Subcutaneous adipose tissue (tissue), 4 donors: Measurements from ENCODE around the gene KLHDC8B. TPM values are rescaled to one million over a fixed set of nuclear protein-coding genes. Genes with fewer than 3 reads are reported as not detected.

ENCODE experiments used
- CTCF ChIP-seq: fragments of 450-650 bp; IDR thresholded peaks from one replicate; pipeline ENCODE4 v1.5.1; 2016; ENCODE audit warnings: low read depth, mild to moderate bottlenecking, control low read depth, antibody characterized with exemption, moderate library complexity
- total RNA-seq, 4 donors: library from RNA; depleted of rRNA; stranded (reverse); fragments of >200 nt; gene quantifications; one replicate each; pipeline ENCODE4 v1.1.0, GENCODE V29; 2016

Gene KLHDC8B
- total RNA-seq, 4 donors from 2014 or later = 28.4 to 166 (median 64.0) TPM

- TF ChIP-seq CTCF = no peak
These were observed 42.6 kb downstream of the KLHDC8B start for GRCh38 chr3:49213998-49214397.

GRCh38 chr3:49217688-49218470 lies 46.5 kb downstream of the KLHDC8B start:
- TF ChIP-seq CTCF = no peak

- TF ChIP-seq CTCF = no peak
These were observed 47.7 kb downstream of the KLHDC8B start for GRCh38 chr3:49219132-49219531.

- TF ChIP-seq CTCF = no peak
These were observed 50.6 kb downstream of the KLHDC8B start for GRCh38 chr3:49222002-49222401.

Other genes with a start within 250 kb of the KLHDC8B start
- 10 to 100 TPM; 15.3 to 30.6 (median 26.0) TPM for gene P4HTM, start 181.4 kb upstream of the KLHDC8B start, total RNA-seq
- 10 to 100 TPM; 23.8 to 60.2 (median 56.0) TPM for gene WDR6, start 164.2 kb upstream of the KLHDC8B start, total RNA-seq
- 10 to 100 TPM; 10.6 to 43.3 (median 29.8) TPM for gene DALRD3, start 153.0 kb upstream of the KLHDC8B start, total RNA-seq
- gene NDUFAF3, start 149.5 kb upstream of the KLHDC8B start, total RNA-seq = 100 to 1,000 TPM in 3 of 4 donors, 10 to 100 TPM in 1; 95.4 to 179 (median 127) TPM
- gene IMPDH2, start 142.2 kb upstream of the KLHDC8B start, total RNA-seq = 100 to 1,000 TPM in 2 of 4 donors, 10 to 100 TPM in 2; 92.3 to 126 (median 105) TPM
- gene QRICH1, start 77.5 kb upstream of the KLHDC8B start, total RNA-seq = 10 to 100 TPM; 47.9 to 90.7 (median 76.5) TPM
- 100 to 1,000 TPM; 198 to 233 (median 211) TPM for gene QARS1, start 66.8 kb upstream of the KLHDC8B start, total RNA-seq
- gene USP19, start 50.8 kb upstream of the KLHDC8B start, total RNA-seq = 10 to 100 TPM; 26.4 to 73.8 (median 52.3) TPM
- 100 to 1,000 TPM; 411 to 623 (median 527) TPM for gene LAMB2, start 38.5 kb upstream of the KLHDC8B start, total RNA-seq
- gene CCDC71, start 5.3 kb upstream of the KLHDC8B start, total RNA-seq = 10 to 100 TPM; 18.3 to 28.3 (median 25.1) TPM
- gene C3orf62, start 105.6 kb downstream of the KLHDC8B start, total RNA-seq = 10 to 100 TPM in 2 of 4 donors, 1 to 10 TPM in 2; 3.6 to 27.3 (median 6.9) TPM
- gene USP4, start 168.5 kb downstream of the KLHDC8B start, total RNA-seq = 10 to 100 TPM; 31.0 to 67.3 (median 36.5) TPM
- gene GPX1, start 186.8 kb downstream of the KLHDC8B start, total RNA-seq = 100 to 1,000 TPM; 386 to 887 (median 696) TPM
- gene RHOA, start 240.4 kb downstream of the KLHDC8B start, total RNA-seq = 100 to 1,000 TPM; 534 to 619 (median 593) TPM
- 10 to 100 TPM; 18.1 to 25.8 (median 18.1) TPM for gene TCTA, start 240.8 kb downstream of the KLHDC8B start, total RNA-seq